GM12891 (cell line): Measurements from ENCODE around the gene COL6A1.
"Not testable (repeated sequence)": the region's sequence is repeated elsewhere in the genome, so short reads cannot be mapped to it uniquely, and the experiment has no call there.

ENCODE experiments used
- DNase-seq: peaks from one replicate; pipeline ENCODE4 v3.0.0; 2011; ENCODE audit warnings: low spot score; ENCODE audit not compliant: insufficient read length
- FAIRE-seq: peaks from 2 replicates; lab custom pipeline; 2011; peaks lifted over from hg19 to GRCh38; lab: Jason Lieb, UNC
- PAX5 ChIP-seq: IDR thresholded peaks from 2 replicates; pipeline ENCODE4 v1.6.1; 2011; ENCODE audit warnings: low read length, moderate library complexity, mild to moderate bottlenecking; ENCODE audit not compliant: insufficient read depth, severe bottlenecking
- POLR2A ChIP-seq: IDR thresholded peaks from 2 replicates; pipeline ENCODE4 v1.6.1; 2011; ENCODE audit warnings: low read depth, low read length, control low read depth
- POLR2AphosphoS5 ChIP-seq: IDR thresholded peaks from 2 replicates; pipeline ENCODE4 v1.6.1; 2011; ENCODE audit warnings: low read depth, low read length, control low read depth
- POU2F2 ChIP-seq: IDR thresholded peaks from 2 replicates; pipeline ENCODE4 v1.6.1; 2011; ENCODE audit warnings: low read depth, mild to moderate bottlenecking, control low read depth, low read length, moderate library complexity
- SPI1 ChIP-seq: IDR thresholded peaks from 2 replicates; pipeline ENCODE4 v1.6.1; 2011; ENCODE audit warnings: low read depth, low read length, control low read depth
- TAF1 ChIP-seq: IDR thresholded peaks from 2 replicates; pipeline ENCODE4 v1.6.1; 2011; ENCODE audit warnings: low read depth, low read length, control low read depth

Gene COL6A1

DNA sequence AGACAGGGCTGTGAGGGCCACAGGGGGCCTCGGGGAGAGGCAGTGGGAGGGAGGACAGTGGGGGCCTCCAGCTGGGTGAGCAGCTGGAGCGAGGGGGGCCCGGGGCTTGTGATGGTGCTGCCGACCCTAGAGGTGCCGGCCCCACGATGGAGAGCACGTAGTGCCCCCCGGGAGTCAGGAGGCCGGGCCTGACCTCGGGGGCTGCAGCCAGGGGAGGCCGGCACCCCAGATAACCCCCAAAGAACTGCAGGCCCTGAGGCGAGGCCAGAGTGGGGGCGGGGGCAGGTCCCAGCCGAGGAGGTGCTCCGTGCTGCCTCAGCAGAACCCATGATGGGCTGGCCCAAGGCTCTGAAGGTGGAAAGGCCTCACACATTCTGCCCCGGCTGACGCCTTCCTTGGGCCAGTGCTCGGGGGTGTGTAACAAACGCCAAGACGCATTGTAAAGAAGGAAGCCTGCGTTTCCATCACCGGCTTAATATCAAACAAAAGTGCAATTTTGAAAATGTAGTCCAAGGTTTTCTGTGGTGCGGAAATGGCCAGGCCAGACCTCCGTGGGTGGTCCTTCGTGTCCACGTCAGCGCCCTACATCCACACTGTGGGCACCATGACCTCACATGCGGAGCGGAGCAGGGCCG lies 55.2 kb downstream of the COL6A1 start:
- no peak for DNase-seq
- FAIRE-seq: no peak
- no peak for TF ChIP-seq POLR2A
- no peak for TF ChIP-seq POU2F2
- no peak for TF ChIP-seq TAF1
- no peak for TF ChIP-seq PAX5
- TF ChIP-seq POLR2AphosphoS5: no peak
- TF ChIP-seq SPI1: no peak

DNA sequence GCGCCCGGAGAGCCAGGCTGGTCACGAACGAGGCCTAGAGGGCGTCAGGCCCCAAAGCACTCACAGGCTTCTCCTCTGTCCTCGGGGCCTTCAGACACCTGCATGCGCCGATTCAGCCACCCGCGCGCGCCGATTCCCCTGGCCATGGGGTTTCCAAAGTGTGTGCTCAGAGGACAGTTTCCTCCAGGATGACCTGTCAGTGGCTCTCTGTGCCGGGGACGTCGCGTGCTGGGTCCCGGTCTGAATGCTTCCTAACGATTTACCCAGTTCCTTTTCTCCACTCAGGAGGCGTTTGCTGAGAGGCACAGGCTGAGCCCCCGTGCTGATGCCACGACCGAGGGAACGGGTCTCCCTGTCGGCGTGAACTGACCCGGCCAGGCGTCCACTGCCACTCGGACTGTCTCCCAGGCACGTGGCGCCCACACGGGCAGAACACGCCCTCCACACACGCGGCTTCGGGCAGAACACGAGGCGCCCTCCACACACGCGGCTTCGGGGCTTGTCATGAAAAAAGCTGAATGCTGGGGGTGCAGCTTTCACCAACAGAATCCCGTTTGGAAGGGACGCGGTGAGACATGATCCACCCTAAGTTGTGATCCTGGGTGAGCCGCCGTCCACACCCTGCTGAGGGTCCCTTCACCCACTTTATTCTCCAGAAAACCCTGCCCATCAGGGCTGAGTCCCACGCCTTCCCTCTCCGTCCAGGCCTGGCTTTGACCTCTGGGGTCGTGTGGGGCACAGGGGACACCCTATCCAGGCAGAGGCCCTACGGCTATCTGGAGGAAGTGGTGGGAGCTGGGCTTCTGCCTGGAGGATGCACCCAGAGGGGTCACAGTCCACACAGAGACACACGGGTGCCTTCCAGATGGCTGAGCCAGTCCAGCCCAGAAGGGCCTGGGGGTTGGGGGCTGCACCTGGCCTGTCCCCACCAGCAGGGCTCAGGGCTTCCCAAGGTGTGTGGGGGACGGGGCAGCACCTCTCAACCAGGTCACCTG lies 56.1 kb downstream of the COL6A1 start:
- TF ChIP-seq SPI1 (no peak), POLR2A (no peak), PAX5 (no peak), POLR2AphosphoS5 (no peak), TAF1 (no peak), POU2F2 (no peak)
- FAIRE-seq: no peak
- DNase-seq: no peak

DNA sequence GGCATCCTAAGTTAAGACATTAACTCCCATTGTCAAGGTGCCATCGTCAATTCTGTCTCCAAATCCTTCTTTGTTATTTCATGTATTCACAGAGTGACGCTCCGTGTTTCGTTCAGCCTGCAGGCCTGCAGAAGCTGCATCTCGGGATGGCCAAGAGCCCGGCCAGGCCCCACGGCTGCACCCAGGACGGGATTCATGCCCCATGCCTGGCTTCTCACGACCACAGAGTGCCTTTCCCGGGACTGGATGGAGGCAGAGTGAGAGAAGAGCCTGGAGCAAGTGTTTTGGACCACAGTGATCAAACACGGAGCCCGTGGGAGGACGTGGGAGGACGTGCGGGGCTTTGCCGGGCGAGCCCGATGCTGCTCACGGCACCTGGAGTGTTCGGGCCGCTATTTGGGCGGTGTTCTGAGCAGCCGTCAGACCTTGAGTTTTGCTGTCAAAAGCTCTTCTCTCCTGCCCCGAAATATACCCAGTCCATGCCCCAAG lies 56.8 kb downstream of the COL6A1 start:
- DNase-seq (no peak), FAIRE-seq (no peak)
- no peak for TF ChIP-seq POLR2A
- no peak for TF ChIP-seq PAX5

DNA sequence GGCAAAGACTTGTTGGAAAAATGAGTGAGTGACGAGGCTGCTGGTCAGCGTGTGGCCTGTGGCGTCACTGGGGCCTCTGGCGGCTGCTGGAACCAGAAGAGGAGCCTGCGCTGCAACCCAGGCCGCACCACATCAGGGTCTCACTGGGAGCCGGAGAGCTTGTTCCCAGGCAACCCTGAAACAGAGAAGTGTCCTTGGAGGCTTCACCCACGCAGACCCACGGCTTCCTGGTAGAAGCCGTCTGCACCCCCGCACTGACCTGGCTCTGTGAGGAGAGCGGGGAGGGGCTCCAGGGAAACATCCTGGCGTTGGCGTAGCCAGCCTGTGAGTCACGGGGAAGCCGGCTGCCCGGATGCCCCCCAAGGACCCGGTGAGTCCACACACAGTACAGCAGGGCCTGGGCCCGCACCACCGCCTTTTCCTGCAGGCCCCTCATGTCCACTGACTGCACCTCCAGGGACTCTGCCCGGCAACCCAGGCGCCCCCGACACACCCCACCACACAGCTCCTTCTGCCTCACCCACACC lies 57.4 kb downstream of the COL6A1 start:
- no peak for TF ChIP-seq PAX5
- TF ChIP-seq POLR2A: no peak
- no peak for TF ChIP-seq TAF1
- TF ChIP-seq SPI1: no peak
- no peak for TF ChIP-seq POU2F2
- no peak for TF ChIP-seq POLR2AphosphoS5
- DNase-seq: no peak
- no peak for FAIRE-seq

DNA sequence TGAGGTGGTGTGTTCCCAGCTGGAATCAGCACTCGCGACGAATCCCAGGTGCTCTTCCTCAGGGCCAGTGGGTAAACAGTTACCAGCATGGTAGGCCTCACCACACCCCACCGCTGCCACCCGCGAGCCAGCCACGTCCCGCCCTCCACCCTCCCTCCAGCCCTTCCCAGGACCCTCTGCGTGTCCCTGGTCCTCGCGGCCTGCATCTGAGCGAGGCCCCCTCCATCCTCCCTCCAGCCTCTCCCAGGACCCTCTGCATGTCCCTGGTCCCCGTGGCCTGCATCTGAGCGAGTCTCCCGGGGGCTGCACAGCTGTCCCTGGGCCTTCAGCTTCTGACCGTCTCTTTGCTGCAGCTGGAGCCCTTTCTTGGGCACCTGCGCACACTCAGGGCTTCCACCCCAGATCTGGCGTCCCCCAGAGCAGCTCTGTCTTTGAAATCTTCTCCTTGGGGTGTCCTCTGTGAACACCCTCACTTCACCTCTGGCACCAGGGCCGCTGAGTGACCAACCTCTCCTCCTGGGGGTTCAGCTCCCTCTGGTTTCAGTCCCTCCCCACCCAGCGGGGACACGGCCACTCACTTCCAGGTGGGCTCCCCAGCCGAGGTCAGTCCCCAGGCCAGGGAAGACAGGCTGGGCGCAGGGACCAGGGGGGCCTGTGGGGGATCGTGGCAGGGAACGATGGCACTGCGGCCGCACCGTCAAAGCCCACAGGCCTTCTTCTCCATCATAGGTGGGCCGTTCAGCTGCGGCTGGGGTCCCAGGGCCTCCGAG lies 58.5 kb downstream of the COL6A1 start:
- DNase-seq (no peak), FAIRE-seq (no peak)
- TF ChIP-seq POLR2AphosphoS5: no peak
- no peak for TF ChIP-seq POU2F2
- TF ChIP-seq SPI1: no peak
- TF ChIP-seq TAF1: no peak
- TF ChIP-seq PAX5: no peak
- TF ChIP-seq POLR2A: no peak

DNA sequence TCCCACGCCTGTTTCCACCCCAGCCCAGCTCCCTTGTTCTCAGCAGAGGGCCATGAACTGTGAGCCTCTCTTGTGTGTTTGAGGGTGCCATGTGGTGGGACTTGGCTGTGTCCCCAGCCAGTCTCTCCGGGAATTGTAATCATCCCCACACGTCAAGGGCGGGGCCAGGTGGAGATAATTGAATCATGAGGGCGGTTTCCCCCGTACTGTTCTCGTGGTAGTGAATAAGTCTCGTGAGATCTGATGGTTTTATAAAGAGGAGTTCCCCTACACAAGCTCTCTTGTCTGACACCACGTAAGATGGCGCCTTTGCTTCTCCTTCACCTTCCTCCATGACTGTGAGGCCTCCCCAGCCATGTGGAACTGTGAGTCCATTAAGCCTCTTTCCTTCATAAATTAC lies 59.1 kb downstream of the COL6A1 start:
- no peak for DNase-seq
- no peak for FAIRE-seq

DNA sequence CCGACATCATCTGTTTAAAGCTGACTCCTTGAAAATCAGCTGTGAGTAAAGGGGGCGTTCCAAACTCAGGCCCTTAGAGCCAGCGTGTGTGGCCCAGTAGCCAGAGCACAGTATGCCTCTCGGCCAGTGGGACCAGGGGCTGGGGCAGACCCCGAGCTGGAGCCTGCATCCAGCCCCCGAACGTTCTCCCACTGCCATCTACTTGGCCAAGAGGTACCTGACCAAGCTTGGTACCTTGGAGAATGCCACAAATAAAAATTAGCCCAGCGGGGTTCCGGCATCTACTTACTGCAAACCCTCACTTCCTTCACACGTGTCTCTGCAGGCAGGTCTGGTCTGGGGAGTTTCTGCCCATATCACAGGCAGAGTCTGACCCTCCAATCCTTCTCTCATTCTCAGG lies 59.6 kb downstream of the COL6A1 start:
- DNase-seq (no peak), FAIRE-seq (no peak)

More for the DNA sequence above, 59.1 kb downstream of the COL6A1 start:
- no peak for TF ChIP-seq PAX5
- no peak for TF ChIP-seq POLR2AphosphoS5
- no peak for TF ChIP-seq TAF1
- no peak for TF ChIP-seq POLR2A
- no peak for TF ChIP-seq SPI1
- no peak for TF ChIP-seq POU2F2

DNA sequence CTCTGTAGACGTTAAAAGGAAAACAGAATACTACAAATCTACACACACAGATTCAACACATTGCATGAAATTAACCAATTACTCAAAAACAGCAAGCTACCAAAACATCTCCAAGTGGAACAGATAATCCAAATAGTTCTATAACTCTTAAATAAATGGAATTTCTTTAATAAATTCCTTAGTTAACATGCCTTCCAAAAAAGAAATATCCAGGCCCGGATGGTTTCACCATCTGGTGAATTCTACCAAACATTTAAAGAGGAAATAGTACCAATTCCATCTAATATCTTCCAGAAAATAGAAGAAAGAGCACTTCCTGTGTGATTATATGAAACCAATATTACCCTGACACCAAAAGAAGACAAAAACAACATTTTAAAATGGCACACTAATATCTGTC lies 63.6 kb downstream of the COL6A1 start:
- FAIRE-seq: no peak
- no peak for DNase-seq
- TF ChIP-seq POU2F2 (no peak), PAX5 (no peak), POLR2A (no peak), POLR2AphosphoS5 (no peak), TAF1 (no peak), SPI1 (no peak)

More for the DNA sequence above, 59.6 kb downstream of the COL6A1 start:
- no peak for TF ChIP-seq PAX5
- TF ChIP-seq SPI1: no peak
- no peak for TF ChIP-seq POLR2AphosphoS5
- TF ChIP-seq POLR2A: no peak
- TF ChIP-seq TAF1: no peak
- TF ChIP-seq POU2F2: no peak

DNA sequence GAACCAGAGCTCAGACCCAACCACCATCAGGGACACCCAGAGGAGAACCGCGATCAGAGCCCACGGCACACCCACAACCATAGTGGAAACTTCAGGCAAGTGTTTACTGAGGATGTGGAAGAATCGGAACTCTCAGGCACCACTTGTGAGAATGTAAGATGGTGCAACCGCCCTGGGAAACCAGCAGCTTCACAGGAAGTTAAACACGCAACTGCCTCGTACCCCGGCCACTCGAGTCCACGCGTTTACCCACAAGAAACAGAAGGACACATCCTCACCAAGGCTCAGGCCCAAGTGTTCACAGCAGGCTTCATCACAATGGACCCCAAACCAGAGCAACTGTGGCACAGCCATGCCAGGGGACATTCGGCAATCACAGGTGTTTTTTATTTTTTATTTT lies 64.9 kb downstream of the COL6A1 start:
- TF ChIP-seq SPI1 (no peak), PAX5 (no peak), TAF1 (no peak), POLR2AphosphoS5 (no peak), POLR2A (no peak), POU2F2 (no peak)
- DNase-seq: no peak
- no peak for FAIRE-seq

DNA sequence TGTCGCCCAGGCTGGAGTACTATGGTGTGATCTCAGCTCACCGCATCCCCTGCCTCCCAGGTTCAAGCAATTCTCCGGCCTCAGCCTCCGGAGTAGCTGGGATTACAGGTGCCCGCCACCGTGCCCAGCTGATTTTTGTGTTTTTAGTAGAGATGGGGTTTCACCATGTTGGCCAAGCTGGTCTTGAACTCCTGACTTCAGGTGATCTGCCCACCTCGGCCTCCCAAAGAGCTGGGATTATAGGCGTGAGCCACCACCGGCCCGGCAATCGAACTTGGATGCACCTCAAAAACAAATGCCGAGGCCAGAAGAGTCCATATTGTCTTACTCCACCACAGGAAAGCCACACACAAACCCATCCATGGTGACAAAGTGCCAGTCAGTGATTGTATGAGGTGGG lies 65.3 kb downstream of the COL6A1 start:
- FAIRE-seq: not testable (repeated sequence)

More for the DNA sequence above, 65.3 kb downstream of the COL6A1 start:
- not testable (repeated sequence) for DNase-seq
